ENCODE measurements around the gene DAP. TPM values are rescaled to one million over a fixed set of nuclear protein-coding genes. Genes with fewer than 3 reads are reported as not detected.
"Not testable (repeated sequence)": the region's sequence is repeated elsewhere in the genome, so short reads cannot be mapped to it uniquely, and the experiment has no call there.

DAP gene
- total RNA-seq, 2 donors from 2014 or later = 40.1 to 54.5 TPM

- Mint-ChIP-seq H3K27ac (peak overlapping the region; percentile 80), H3K27me3 (peaks cover 23% of the 10 kb centered on the region), H3K4me1 (peaks cover 44% of the 10 kb centered on the region), H3K36me3 (ENCODE audit: low read depth) (peaks cover 11% of the 10 kb centered on the region), H3K4me3 (no peak overlapping the region)
- ATAC-seq (no peak), DNase-seq (no peak)
- H3K9me3 ChIP-seq (ENCODE audit: control insufficient read depth, low read length, poor library complexity, severe bottlenecking) = no peaks in the 10 kb centered on the region
These were observed 127.0 kb downstream of the DAP start for GRCh38 chr5:10634050-10634449.

DNA sequence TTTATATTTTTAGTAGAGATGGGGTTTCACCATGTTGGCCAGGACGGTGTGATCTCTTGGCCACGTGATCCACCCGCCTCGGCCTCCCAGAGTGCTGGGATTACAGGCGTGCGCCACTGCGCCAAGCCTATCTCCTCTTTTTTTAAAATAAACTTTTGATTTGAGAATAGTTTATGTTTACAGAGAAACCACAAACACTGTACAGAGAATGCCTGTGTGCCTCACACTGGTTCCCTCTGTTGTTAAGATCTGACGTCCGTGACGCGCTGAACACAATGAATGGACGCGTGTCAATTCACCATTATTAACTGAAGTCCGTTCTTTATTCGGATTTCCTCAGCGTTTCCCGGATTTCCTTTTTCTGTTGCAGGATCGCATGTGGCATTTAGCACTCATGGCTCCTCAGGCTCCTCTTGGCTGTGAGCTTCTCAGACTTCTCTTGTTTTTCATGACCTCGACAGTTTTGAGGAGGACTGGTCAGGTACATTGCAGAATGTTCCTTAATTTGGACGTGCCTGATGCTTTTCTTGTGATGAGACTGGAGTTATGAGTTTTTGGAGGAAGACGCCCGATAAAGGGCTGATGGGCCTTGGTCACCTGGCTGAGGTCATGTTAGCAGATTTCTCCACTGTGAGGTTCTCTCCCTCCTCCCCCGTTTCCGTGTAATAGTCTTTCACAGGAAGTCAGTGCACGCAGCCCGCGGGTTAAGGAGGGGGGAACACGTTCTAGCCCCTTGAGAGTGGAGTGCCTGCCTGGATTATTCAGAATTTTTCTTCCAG is 127.6 kb downstream of the DAP start:
- H3K27me3 Mint-ChIP-seq = peaks cover 29% of the 10 kb centered on the region
- H3K9me3 ChIP-seq (ENCODE audit: control insufficient read depth, low read length, poor library complexity, severe bottlenecking) = no peaks in the 10 kb centered on the region
- ATAC-seq = no peak
- no peak overlapping the region for H3K4me3 Mint-ChIP-seq
- no peak for DNase-seq
- H3K4me1 Mint-ChIP-seq = peaks cover 46% of the 10 kb centered on the region
- H3K36me3 Mint-ChIP-seq (ENCODE audit: low read depth) = peaks cover 12% of the 10 kb centered on the region
- H3K27ac Mint-ChIP-seq = peak overlapping the region; percentile 80

- H3K4me3 Mint-ChIP-seq = peak overlapping the region; percentile 79
- H3K27ac Mint-ChIP-seq = peak overlapping the region; percentile 70
- ATAC-seq = peak; percentile 39
- DNase-seq = no peak
- H3K27me3 Mint-ChIP-seq = peaks cover 29% of the 10 kb centered on the region
- H3K9me3 ChIP-seq (ENCODE audit: control insufficient read depth, low read length, poor library complexity, severe bottlenecking) = no peaks in the 10 kb centered on the region
- H3K36me3 Mint-ChIP-seq (ENCODE audit: low read depth) = peaks cover 10% of the 10 kb centered on the region
- peaks cover 53% of the 10 kb centered on the region for H3K4me1 Mint-ChIP-seq
These were observed 128.8 kb downstream of the DAP start for GRCh38 chr5:10632110-10632761.

DNA sequence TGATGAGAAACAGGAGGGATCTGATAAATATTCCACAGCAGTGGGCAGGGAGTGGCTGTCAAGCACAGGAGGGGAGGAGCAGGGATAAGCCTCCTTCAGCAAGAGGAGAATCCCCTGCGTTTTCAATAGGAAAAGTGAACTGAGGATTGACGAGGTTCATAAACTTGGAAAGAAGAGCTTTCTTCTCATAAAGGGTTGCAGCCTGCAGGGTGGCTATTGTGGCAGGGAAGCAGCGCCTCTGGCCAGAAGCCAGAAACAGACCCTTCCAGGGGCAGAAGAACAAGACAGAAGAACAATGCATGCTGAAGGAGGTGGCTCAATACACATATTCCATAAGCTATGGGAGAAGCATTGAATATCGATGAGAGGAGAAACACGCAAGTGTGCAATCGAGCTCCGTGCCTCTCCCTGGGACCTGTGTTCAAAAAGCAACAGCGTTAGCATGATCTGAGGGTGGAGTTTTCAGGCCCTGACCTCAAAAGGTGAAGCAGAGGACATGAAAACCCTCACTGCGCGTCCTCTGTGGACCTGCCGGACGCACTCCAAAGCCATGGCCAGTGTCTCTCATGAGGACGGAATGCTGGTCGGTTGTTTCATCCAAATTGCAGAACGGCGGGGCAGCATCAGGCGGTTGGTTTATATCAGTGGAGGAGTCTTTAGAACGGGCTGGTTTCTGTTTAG is 129.6 kb downstream of the DAP start:
- peaks cover 10% of the 10 kb centered on the region for H3K36me3 Mint-ChIP-seq (ENCODE audit: low read depth)
- no peaks in the 10 kb centered on the region for H3K9me3 ChIP-seq (ENCODE audit: control insufficient read depth, low read length, poor library complexity, severe bottlenecking)
- peak overlapping the region; percentile 79 for H3K4me3 Mint-ChIP-seq
- peak overlapping the region; percentile 70 for H3K27ac Mint-ChIP-seq
- no peak for ATAC-seq
- no peak for DNase-seq
- peaks cover 29% of the 10 kb centered on the region for H3K27me3 Mint-ChIP-seq
- peaks cover 57% of the 10 kb centered on the region for H3K4me1 Mint-ChIP-seq

DNA sequence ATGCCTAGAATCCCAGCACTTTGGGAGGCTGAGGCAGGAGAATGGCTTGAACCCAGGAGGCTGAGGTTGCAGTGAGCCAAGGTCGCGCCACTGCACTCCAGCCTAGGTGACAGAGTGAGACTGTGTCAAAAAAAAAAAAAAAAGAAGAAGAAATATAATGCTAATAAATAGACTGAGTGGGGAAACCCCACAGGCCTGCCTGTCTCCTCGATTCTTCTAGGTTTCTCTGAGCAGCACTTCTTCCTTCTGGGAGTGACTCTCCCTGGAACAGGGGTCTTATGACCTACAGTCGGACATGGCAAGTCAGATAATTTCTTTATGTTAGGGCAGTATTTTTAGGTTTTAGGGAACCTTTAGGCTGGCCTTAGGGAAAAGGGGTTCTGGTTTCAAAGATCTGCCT is 130.3 kb downstream of the DAP start:
- DNase-seq; H3K9me3 ChIP-seq (ENCODE audit: control insufficient read depth, low read length, poor library complexity, severe bottlenecking); H3K36me3 Mint-ChIP-seq (ENCODE audit: low read depth); ATAC-seq: not testable (repeated sequence)
- peaks cover 55% of the 10 kb centered on the region for H3K4me1 Mint-ChIP-seq
- peak overlapping the region; percentile 79 for H3K4me3 Mint-ChIP-seq
- H3K27ac Mint-ChIP-seq = peak overlapping the region; percentile 70
- H3K27me3 Mint-ChIP-seq = peaks cover 29% of the 10 kb centered on the region

GRCh38 chr5:10630126-10630525 is 130.9 kb downstream of the DAP start:
- peaks cover 10% of the 10 kb centered on the region for H3K36me3 Mint-ChIP-seq (ENCODE audit: low read depth)
- H3K9me3 ChIP-seq (ENCODE audit: control insufficient read depth, low read length, poor library complexity, severe bottlenecking) = no peaks in the 10 kb centered on the region
- peaks cover 50% of the 10 kb centered on the region for H3K4me1 Mint-ChIP-seq
- DNase-seq = no peak
- no peak overlapping the region for H3K4me3 Mint-ChIP-seq
- peaks cover 29% of the 10 kb centered on the region for H3K27me3 Mint-ChIP-seq
- H3K27ac Mint-ChIP-seq = no peak overlapping the region
- ATAC-seq = no peak

DNA sequence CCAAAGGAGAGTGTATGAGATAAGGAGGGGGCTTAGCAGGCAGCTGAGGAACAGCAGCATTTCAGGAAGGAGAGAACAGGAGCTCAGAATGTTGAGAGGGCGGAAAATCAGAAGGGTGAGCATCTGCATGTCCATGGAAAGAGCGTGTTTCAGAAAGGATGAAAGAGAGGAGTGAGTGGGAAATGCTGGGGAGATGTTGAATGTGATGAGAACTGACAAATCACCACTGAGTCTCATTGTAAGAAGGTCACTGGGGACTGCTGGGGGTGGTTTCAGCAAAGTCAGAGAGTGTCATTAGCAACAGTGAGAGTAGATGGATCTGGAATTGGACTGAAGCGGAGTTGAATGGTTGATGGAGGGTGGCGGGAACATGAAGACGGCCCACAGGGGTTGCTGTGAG is 131.4 kb downstream of the DAP start:
- peaks cover 29% of the 10 kb centered on the region for H3K27me3 Mint-ChIP-seq
- DNase-seq = no peak
- peaks cover 10% of the 10 kb centered on the region for H3K36me3 Mint-ChIP-seq (ENCODE audit: low read depth)
- ATAC-seq = no peak
- H3K27ac Mint-ChIP-seq = no peak overlapping the region
- peaks cover 46% of the 10 kb centered on the region for H3K4me1 Mint-ChIP-seq
- no peaks in the 10 kb centered on the region for H3K9me3 ChIP-seq (ENCODE audit: control insufficient read depth, low read length, poor library complexity, severe bottlenecking)
- H3K4me3 Mint-ChIP-seq = no peak overlapping the region

Other genes with a start within 250 kb of the DAP start
- gene ANKRD33B, start 197.2 kb downstream of the DAP start, total RNA-seq = 10 to 100 TPM in 1 of 2 donors, 1 to 10 TPM in 1; 5.3 to 13.9 TPM